HepG2 (cell line): ENCODE data around the gene FOXD2. TPM values are rescaled to one million over a fixed set of nuclear protein-coding genes. Genes with fewer than 3 reads are reported as not detected.

Source experiments
- EZH2 ChIP-seq: conservative IDR thresholded peaks from 2 replicates; pipeline ENCODE4 v1.6.1; 2012; ENCODE audit warnings: mild to moderate bottlenecking, low read depth, low read length, moderate library complexity
- GATA4 ChIP-seq: sonication (generic); IDR thresholded peaks from 2 replicates; pipeline ENCODE4 v1.6.1; 2016; ENCODE audit warnings: antibody characterized with exemption, low read depth, borderline replicate concordance
- KDM5B ChIP-seq: sonication (generic); formaldehyde crosslinking; IDR thresholded peaks from 2 replicates; pipeline ENCODE4 v1.4.0; 2020; ENCODE audit warnings: missing genetic modification reagents, mild to moderate bottlenecking, borderline replicate concordance
- MYPOP ChIP-seq: sonication (generic); formaldehyde crosslinking; IDR thresholded peaks from 2 replicates; pipeline ENCODE4 v1.8.1; 2023; ENCODE audit warnings: mild to moderate bottlenecking, moderate library complexity, missing genetic modification reagents
- SAFB2 ChIP-seq: sonication (generic); formaldehyde crosslinking; IDR thresholded peaks from 2 replicates; pipeline ENCODE4 v1.5.1; 2020; ENCODE audit warnings: missing genetic modification reagents, low read depth, mild to moderate bottlenecking, borderline replicate concordance
- TCF12 ChIP-seq, 2 experiments: fragments of 450-650 bp in 1 of 2; sonication (generic) in 1 of 2; formaldehyde crosslinking in 1 of 2; IDR thresholded peaks; 2 replicates each; pipeline versions ENCODE4 v1.6.1 to v1.8.0; 2017 to 2022; ENCODE audit warnings: antibody characterized with exemption in 1 of 2, mild to moderate bottlenecking in 1 of 2, missing genetic modification reagents in 1 of 2, moderate library complexity in 1 of 2
- YY1 ChIP-seq: IDR thresholded peaks from 2 replicates; pipeline ENCODE4 v1.6.1; 2011; ENCODE audit warnings: low read length, low read depth, moderate library complexity, mild to moderate bottlenecking; ENCODE audit not compliant: insufficient read depth, insufficient replicate concordance
- ZBTB38 ChIP-seq: sonication (generic); formaldehyde crosslinking; IDR thresholded peaks from 2 replicates; pipeline ENCODE4 v1.5.1; 2020; ENCODE audit warnings: mild to moderate bottlenecking, missing genetic modification reagents
- ZFYVE20 ChIP-seq: sonication (generic); formaldehyde crosslinking; IDR thresholded peaks from 2 replicates; pipeline ENCODE4 v1.8.0; 2023; ENCODE audit warnings: low read depth, mild to moderate bottlenecking, moderate library complexity, missing genetic modification reagents, borderline replicate concordance
- ZNF101 ChIP-seq: sonication (generic); formaldehyde crosslinking; IDR thresholded peaks from 2 replicates; pipeline ENCODE4 v1.4.0; 2020; ENCODE audit warnings: mild to moderate bottlenecking, low read depth, missing genetic modification reagents, borderline replicate concordance
- ZNF232 ChIP-seq: sonication (generic); formaldehyde crosslinking; IDR thresholded peaks from 2 replicates; pipeline ENCODE4 v1.4.0; 2020; ENCODE audit warnings: missing genetic modification reagents, borderline replicate concordance
- ZNF460 ChIP-seq: sonication (generic); formaldehyde crosslinking; IDR thresholded peaks from 2 replicates; pipeline ENCODE4 v1.5.1; 2020; ENCODE audit warnings: missing genetic modification reagents, mild to moderate bottlenecking, borderline replicate concordance
- ZNF547 ChIP-seq: sonication (generic); formaldehyde crosslinking; IDR thresholded peaks from 2 replicates; pipeline ENCODE4 v1.5.1; 2020; ENCODE audit warnings: mild to moderate bottlenecking, missing genetic modification reagents
- ZNF574 ChIP-seq: sonication (generic); formaldehyde crosslinking; IDR thresholded peaks from 2 replicates; pipeline ENCODE4 v1.4.0; 2020; ENCODE audit warnings: missing genetic modification reagents
- ZNF589 ChIP-seq: sonication (generic); formaldehyde crosslinking; conservative IDR thresholded peaks from 2 replicates; pipeline ENCODE4 v1.8.0; 2022; ENCODE audit warnings: mild to moderate bottlenecking, moderate library complexity, missing genetic modification reagents
- ZNF883 ChIP-seq: sonication (generic); formaldehyde crosslinking; IDR thresholded peaks from 2 replicates; pipeline ENCODE4 v1.5.1; 2020; ENCODE audit warnings: mild to moderate bottlenecking, missing genetic modification reagents; ENCODE audit errors: not compliant biosample characterization
- ZSCAN25 ChIP-seq: sonication (generic); formaldehyde crosslinking; IDR thresholded peaks from 2 replicates; pipeline ENCODE4 v1.8.0; 2022; ENCODE audit warnings: mild to moderate bottlenecking, missing genetic modification reagents
- polyA plus RNA-seq, 8 experiments: library from polyadenylated mRNA; depleted of rRNA in 3 of 8; stranded (reverse) in 7 of 8; unstranded in 1 of 8; fragments of >200 nt; fragmentation: Illumina TruSeq in 4 of 8; extraction: Trizol in 4 of 8; gene quantifications; 2 replicates each; pipeline versions ENCODE4 v1.2.1 to v1.2.3, GENCODE V29; 2011 to 2016; ENCODE audit warnings: low read depth in 4 of 8, missing spikeins in 1 of 8, mixed read lengths in 1 of 8; ENCODE audit not compliant: insufficient read depth in 1 of 8
- total RNA-seq, 5 experiments: library from RNA; depleted of rRNA; stranded (reverse); fragments of >200 nt; fragmentation: Illumina TruSeq; extraction: Trizol; gene quantifications; 2 replicates each; pipeline ENCODE4 v1.2.3, GENCODE V29; 2016; ENCODE audit warnings: low read depth in 1 of 5
- TF ChIP-seq, protein P1 (sequence below): sonication (generic); formaldehyde crosslinking; IDR thresholded peaks from 2 replicates; pipeline ENCODE4 v1.8.1; 2022; ENCODE audit warnings: mild to moderate bottlenecking, missing genetic modification reagents
- TF ChIP-seq, protein P2 (sequence below): sonication (generic); formaldehyde crosslinking; IDR thresholded peaks from 2 replicates; pipeline ENCODE4 v1.8.1; 2023; ENCODE audit warnings: mild to moderate bottlenecking, missing genetic modification reagents
- TF ChIP-seq, protein P3 (sequence below): sonication (generic); formaldehyde crosslinking; IDR thresholded peaks from 2 replicates; pipeline ENCODE4 v1.5.1; 2020; ENCODE audit warnings: missing genetic modification reagents, mild to moderate bottlenecking, borderline replicate concordance

The FOXD2 gene
- total and polyA plus RNA-seq, 2 of the 13 experiments (the other 11 are each of a cell fraction or from before 2014, with no cell fraction given): 0.01 to 0.09 TPM

GRCh38 chr1:47437447-47438164 lies at the start of gene FOXD2 (continued):
- TF ChIP-seq SAFB2 (CRISPR knock-in tag) (no peak), ZNF883 (CRISPR knock-in tag) (no peak), ZNF589 (CRISPR knock-in tag) (no peak), ZSCAN25 (CRISPR knock-in tag) (no peak), ZNF101 (CRISPR knock-in tag) (no peak), ZBTB38 (no peak), MYPOP (CRISPR knock-in tag) (no peak), GATA4 (0 out of 2 replicates have a peak, but pooled peaks have one; percentile 20), ZNF232 (CRISPR knock-in tag) (no peak), ZNF574 (CRISPR knock-in tag) (peak; percentile 73), EZH2 (no peak), ZFYVE20 (CRISPR knock-in tag) (no peak), YY1 (peak; percentile 41), TCF12 (IDR thresholded peaks at IDR 0.05) (no peak), TCF12 (CRISPR knock-in tag; IDR thresholded peaks at IDR 0.05) (peak; percentile 59; the same call in 1 of the 2 replicates), ZNF547 (CRISPR knock-in tag) (peak; percentile 56; the same call in 1 of the 2 replicates), ZNF460 (CRISPR knock-in tag) (no peak), KDM5B (CRISPR knock-in tag) (peak; percentile 78; the same call in 1 of the 2 replicates)
- TF ChIP-seq, protein P1, sequence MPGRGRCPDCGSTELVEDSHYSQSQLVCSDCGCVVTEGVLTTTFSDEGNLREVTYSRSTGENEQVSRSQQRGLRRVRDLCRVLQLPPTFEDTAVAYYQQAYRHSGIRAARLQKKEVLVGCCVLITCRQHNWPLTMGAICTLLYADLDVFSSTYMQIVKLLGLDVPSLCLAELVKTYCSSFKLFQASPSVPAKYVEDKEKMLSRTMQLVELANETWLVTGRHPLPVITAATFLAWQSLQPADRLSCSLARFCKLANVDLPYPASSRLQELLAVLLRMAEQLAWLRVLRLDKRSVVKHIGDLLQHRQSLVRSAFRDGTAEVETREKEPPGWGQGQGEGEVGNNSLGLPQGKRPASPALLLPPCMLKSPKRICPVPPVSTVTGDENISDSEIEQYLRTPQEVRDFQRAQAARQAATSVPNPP: 0 out of 2 replicates have a peak, but pooled peaks have one; percentile 37
- TF ChIP-seq, protein P2, sequence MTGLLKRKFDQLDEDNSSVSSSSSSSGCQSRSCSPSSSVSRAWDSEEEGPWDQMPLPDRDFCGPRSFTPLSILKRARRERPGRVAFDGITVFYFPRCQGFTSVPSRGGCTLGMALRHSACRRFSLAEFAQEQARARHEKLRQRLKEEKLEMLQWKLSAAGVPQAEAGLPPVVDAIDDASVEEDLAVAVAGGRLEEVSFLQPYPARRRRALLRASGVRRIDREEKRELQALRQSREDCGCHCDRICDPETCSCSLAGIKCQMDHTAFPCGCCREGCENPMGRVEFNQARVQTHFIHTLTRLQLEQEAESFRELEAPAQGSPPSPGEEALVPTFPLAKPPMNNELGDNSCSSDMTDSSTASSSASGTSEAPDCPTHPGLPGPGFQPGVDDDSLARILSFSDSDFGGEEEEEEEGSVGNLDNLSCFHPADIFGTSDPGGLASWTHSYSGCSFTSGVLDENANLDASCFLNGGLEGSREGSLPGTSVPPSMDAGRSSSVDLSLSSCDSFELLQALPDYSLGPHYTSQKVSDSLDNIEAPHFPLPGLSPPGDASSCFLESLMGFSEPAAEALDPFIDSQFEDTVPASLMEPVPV: peak; percentile 28; the same call in 1 of the 2 replicates
- TF ChIP-seq, protein P3, sequence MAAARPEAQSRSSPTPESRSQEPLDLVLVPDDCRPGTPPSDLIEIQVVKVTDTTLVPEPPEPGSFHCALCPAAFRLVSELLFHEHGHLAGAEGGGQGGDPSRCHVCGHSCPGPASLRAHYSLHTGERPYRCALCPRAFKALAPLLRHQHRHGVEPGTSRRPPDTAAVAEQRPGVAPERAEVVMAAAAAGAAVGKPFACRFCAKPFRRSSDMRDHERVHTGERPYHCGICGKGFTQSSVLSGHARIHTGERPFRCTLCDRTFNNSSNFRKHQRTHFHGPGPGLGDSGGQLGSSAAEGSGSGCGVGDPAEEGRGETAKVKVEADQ (CRISPR knock-in tag): peak; percentile 58; the same call in 1 of the 2 replicates
